ENCODE data around the gene ANKRD31.
"Not testable (repeated sequence)": the region's sequence is repeated elsewhere in the genome, so short reads cannot be mapped to it uniquely, and the experiment has no call there.

ANKRD31 gene

GRCh38 chr5:75113354-75114113 is 123.1 kb downstream of the ANKRD31 start:
- in situ Hi-C loops (cut with HindIII; ENCODE audit: low pct_unique_long_range_greater_than_20kb, low sequenced_read_pairs) = no loop called here
- DNase-seq (ENCODE audit: low read depth in 1 of 2, low spot score in 1 of 2) = no peak
- no peak for TF ChIP-seq JUND (IDR thresholded peaks at IDR 0.05; ENCODE audit: low read depth)

GRCh38 chr5:75108931-75109596 is 127.6 kb downstream of the ANKRD31 start:
- no peak for TF ChIP-seq JUND (IDR thresholded peaks at IDR 0.05; ENCODE audit: low read depth)
- in situ Hi-C loops (cut with HindIII; ENCODE audit: low pct_unique_long_range_greater_than_20kb, low sequenced_read_pairs) = no loop called here
- DNase-seq (ENCODE audit: low read depth in 1 of 2, low spot score in 1 of 2) = no peak

- in situ Hi-C loops (cut with HindIII; ENCODE audit: low pct_unique_long_range_greater_than_20kb, low sequenced_read_pairs) = no loop called here
- no peak for TF ChIP-seq JUND (IDR thresholded peaks at IDR 0.05; ENCODE audit: low read depth)
- DNase-seq (ENCODE audit: low read depth in 1 of 2, low spot score in 1 of 2) = no peak
Measured at GRCh38 chr5:75108515-75108914, 128.2 kb downstream of the ANKRD31 start.

- in situ Hi-C loops (cut with HindIII; ENCODE audit: low pct_unique_long_range_greater_than_20kb, low sequenced_read_pairs); DNase-seq (ENCODE audit: low read depth in 1 of 2, low spot score in 1 of 2): not testable (repeated sequence)
Measured at GRCh38 chr5:75095956-75096355, 140.7 kb downstream of the ANKRD31 start.

GRCh38 chr5:75091597-75091996 is 145.1 kb downstream of the ANKRD31 start:
- in situ Hi-C loops (cut with HindIII; ENCODE audit: low pct_unique_long_range_greater_than_20kb, low sequenced_read_pairs) = no loop called here
- no peak for TF ChIP-seq JUND (IDR thresholded peaks at IDR 0.05; ENCODE audit: low read depth)
- no peak for DNase-seq (ENCODE audit: low read depth in 1 of 2, low spot score in 1 of 2)

- no peak for DNase-seq (ENCODE audit: low read depth in 1 of 2, low spot score in 1 of 2)
- TF ChIP-seq JUND (IDR thresholded peaks at IDR 0.05; ENCODE audit: low read depth) = no peak
- in situ Hi-C loops (cut with HindIII; ENCODE audit: low pct_unique_long_range_greater_than_20kb, low sequenced_read_pairs) = no loop called here
Measured at GRCh38 chr5:75089662-75090061, 147.0 kb downstream of the ANKRD31 start.

GRCh38 chr5:75089137-75089536 is 147.5 kb downstream of the ANKRD31 start:
- DNase-seq (ENCODE audit: low read depth in 1 of 2, low spot score in 1 of 2) = no peak
- no peak for TF ChIP-seq JUND (IDR thresholded peaks at IDR 0.05; ENCODE audit: low read depth)
- in situ Hi-C loops (cut with HindIII; ENCODE audit: low pct_unique_long_range_greater_than_20kb, low sequenced_read_pairs) = no loop called here

GRCh38 chr5:75088648-75089047 is 148.0 kb downstream of the ANKRD31 start:
- no peak for TF ChIP-seq JUND (IDR thresholded peaks at IDR 0.05; ENCODE audit: low read depth)
- no peak for DNase-seq (ENCODE audit: low read depth in 1 of 2, low spot score in 1 of 2)
- in situ Hi-C loops (cut with HindIII; ENCODE audit: low pct_unique_long_range_greater_than_20kb, low sequenced_read_pairs) = no loop called here

GRCh38 chr5:75081510-75081909 is 155.2 kb downstream of the ANKRD31 start:
- in situ Hi-C loops (cut with HindIII; ENCODE audit: low pct_unique_long_range_greater_than_20kb, low sequenced_read_pairs) = no loop called here
- no peak for DNase-seq (ENCODE audit: low read depth in 1 of 2, low spot score in 1 of 2)
- no peak for TF ChIP-seq JUND (IDR thresholded peaks at IDR 0.05; ENCODE audit: low read depth)

- in situ Hi-C loops (cut with HindIII; ENCODE audit: low pct_unique_long_range_greater_than_20kb, low sequenced_read_pairs); DNase-seq (ENCODE audit: low read depth in 1 of 2, low spot score in 1 of 2): not testable (repeated sequence)
Measured at GRCh38 chr5:75079346-75079745, 157.3 kb downstream of the ANKRD31 start.

- in situ Hi-C loops (cut with HindIII; ENCODE audit: low pct_unique_long_range_greater_than_20kb, low sequenced_read_pairs) = no loop called here
- no peak for TF ChIP-seq JUND (IDR thresholded peaks at IDR 0.05; ENCODE audit: low read depth)
- no peak for DNase-seq (ENCODE audit: low read depth in 1 of 2, low spot score in 1 of 2)
Measured at GRCh38 chr5:75078027-75078426, 158.7 kb downstream of the ANKRD31 start.

- in situ Hi-C loops (cut with HindIII; ENCODE audit: low pct_unique_long_range_greater_than_20kb, low sequenced_read_pairs) = no loop called here
- TF ChIP-seq JUND (IDR thresholded peaks at IDR 0.05; ENCODE audit: low read depth) = no peak
- no peak for DNase-seq (ENCODE audit: low read depth in 1 of 2, low spot score in 1 of 2)
Measured at GRCh38 chr5:75072061-75072460, 164.6 kb downstream of the ANKRD31 start.

GRCh38 chr5:75071100-75071499 is 165.6 kb downstream of the ANKRD31 start:
- in situ Hi-C loops (cut with HindIII; ENCODE audit: low pct_unique_long_range_greater_than_20kb, low sequenced_read_pairs) = no loop called here
- no peak for TF ChIP-seq JUND (IDR thresholded peaks at IDR 0.05; ENCODE audit: low read depth)
- DNase-seq (ENCODE audit: low read depth in 1 of 2, low spot score in 1 of 2) = no peak
